ENCODE data around the gene VAPA. TPM values are rescaled to one million over a fixed set of nuclear protein-coding genes. Genes with fewer than 3 reads are reported as not detected.
A peak's percentile ranks its signal among the peaks of the same experiment; 100 is the strongest.

The VAPA gene
- total and polyA plus RNA-seq, 2 donors (not counting 1 experiment from before 2014, with no cell fraction given) = 235 to 420 TPM

GRCh38 chr18:9869715-9870430 lies 43.9 kb upstream of the VAPA start:
- Histone ChIP-seq H3K4me1 (ENCODE audit: control insufficient read depth, extremely low read depth, insufficient read depth, low read length) (peaks cover 12% of the 10 kb centered on the region), H4K20me1 (ENCODE audit: control insufficient read depth, extremely low read depth, insufficient read depth, low read length) (no peaks in the 10 kb centered on the region), H3K27me3 (ENCODE audit: control insufficient read depth, insufficient read depth, low read length) (no peaks in the 10 kb centered on the region), H3K9me3 (ENCODE audit: control insufficient read depth, insufficient read depth, low read depth, low read length) (no peaks in the 10 kb centered on the region), H3K36me3 (ENCODE audit: control insufficient read depth, insufficient read depth, low read length) (no peaks in the 10 kb centered on the region), H3K4me3 (replicated peaks in 1 of 4; ENCODE audit: control extremely low read depth in 1 of 4, insufficient read depth in 1 of 4, low read depth in 3 of 4, low read length in 4 of 4) (no peak overlapping the region), H3K27ac (ENCODE audit: insufficient read depth, low read length) (peak overlapping the region; percentile 73), H2AFZ (ENCODE audit: low read length) (peak overlapping the region; percentile 39), H3K4me2 (ENCODE audit: extremely low read depth, insufficient read depth, low read length) (peak overlapping the region; percentile 23), H3K79me2 (ENCODE audit: control insufficient read depth, insufficient read depth, low read length) (no peaks in the 10 kb centered on the region), H3K9ac (ENCODE audit: insufficient read depth, low read length) (no peak overlapping the region)
- no peak for TF ChIP-seq CTCF (conservative IDR thresholded peaks at IDR 0.05 in 1 of 2, IDR thresholded peaks at IDR 0.05 in 1 of 2; ENCODE audit: low read depth in 1 of 2, low read length in 2 of 2)
- TF ChIP-seq EZH2 (IDR thresholded peaks at IDR 0.05; ENCODE audit: low read length, missing control alignments) = no peak
- peak; percentile 89 to 91 for DNase-seq (ENCODE audit: low read depth in 2 of 2)

GRCh38 chr18:9870431-9871008 lies 43.3 kb upstream of the VAPA start:
- no peaks in the 10 kb centered on the region for H3K36me3 ChIP-seq (ENCODE audit: control insufficient read depth, insufficient read depth, low read length)
- no peaks in the 10 kb centered on the region for H3K79me2 ChIP-seq (ENCODE audit: control insufficient read depth, insufficient read depth, low read length)
- no peaks in the 10 kb centered on the region for H3K9me3 ChIP-seq (ENCODE audit: control insufficient read depth, insufficient read depth, low read depth, low read length)
- H3K4me1 ChIP-seq (ENCODE audit: control insufficient read depth, extremely low read depth, insufficient read depth, low read length) = peaks cover 12% of the 10 kb centered on the region
- TF ChIP-seq CTCF (conservative IDR thresholded peaks at IDR 0.05 in 1 of 2, IDR thresholded peaks at IDR 0.05 in 1 of 2; ENCODE audit: low read depth in 1 of 2, low read length in 2 of 2) (no peak), EZH2 (IDR thresholded peaks at IDR 0.05; ENCODE audit: low read length, missing control alignments) (no peak)
- H2AFZ ChIP-seq (ENCODE audit: low read length) = peak overlapping the region; percentile 49
- no peak overlapping the region for H3K4me3 ChIP-seq (replicated peaks in 1 of 4; ENCODE audit: control extremely low read depth in 1 of 4, insufficient read depth in 1 of 4, low read depth in 3 of 4, low read length in 4 of 4)
- H3K4me2 ChIP-seq (ENCODE audit: extremely low read depth, insufficient read depth, low read length) = peak overlapping the region; percentile 23
- no peaks in the 10 kb centered on the region for H4K20me1 ChIP-seq (ENCODE audit: control insufficient read depth, extremely low read depth, insufficient read depth, low read length)
- DNase-seq (ENCODE audit: low read depth in 2 of 2) = no peak
- no peak overlapping the region for H3K9ac ChIP-seq (ENCODE audit: insufficient read depth, low read length)
- H3K27me3 ChIP-seq (ENCODE audit: control insufficient read depth, insufficient read depth, low read length) = no peaks in the 10 kb centered on the region
- peak overlapping the region; percentile 73 for H3K27ac ChIP-seq (ENCODE audit: insufficient read depth, low read length)

GRCh38 chr18:9871244-9871746 lies 42.5 kb upstream of the VAPA start:
- H3K27ac ChIP-seq (ENCODE audit: insufficient read depth, low read length) = no peak overlapping the region
- H3K27me3 ChIP-seq (ENCODE audit: control insufficient read depth, insufficient read depth, low read length) = no peaks in the 10 kb centered on the region
- H3K36me3 ChIP-seq (ENCODE audit: control insufficient read depth, insufficient read depth, low read length) = no peaks in the 10 kb centered on the region
- no peak for DNase-seq (ENCODE audit: low read depth in 2 of 2)
- no peaks in the 10 kb centered on the region for H4K20me1 ChIP-seq (ENCODE audit: control insufficient read depth, extremely low read depth, insufficient read depth, low read length)
- H3K4me3 ChIP-seq (replicated peaks in 1 of 4; ENCODE audit: control extremely low read depth in 1 of 4, insufficient read depth in 1 of 4, low read depth in 3 of 4, low read length in 4 of 4) = no peak overlapping the region
- H3K4me1 ChIP-seq (ENCODE audit: control insufficient read depth, extremely low read depth, insufficient read depth, low read length) = peaks cover 12% of the 10 kb centered on the region
- no peak overlapping the region for H3K4me2 ChIP-seq (ENCODE audit: extremely low read depth, insufficient read depth, low read length)
- no peak overlapping the region for H3K9ac ChIP-seq (ENCODE audit: insufficient read depth, low read length)
- H3K9me3 ChIP-seq (ENCODE audit: control insufficient read depth, insufficient read depth, low read depth, low read length) = no peaks in the 10 kb centered on the region
- H3K79me2 ChIP-seq (ENCODE audit: control insufficient read depth, insufficient read depth, low read length) = no peaks in the 10 kb centered on the region
- TF ChIP-seq CTCF (conservative IDR thresholded peaks at IDR 0.05 in 1 of 2, IDR thresholded peaks at IDR 0.05 in 1 of 2; ENCODE audit: low read depth in 1 of 2, low read length in 2 of 2) (no peak), EZH2 (IDR thresholded peaks at IDR 0.05; ENCODE audit: low read length, missing control alignments) (no peak)
- H2AFZ ChIP-seq (ENCODE audit: low read length) = no peak overlapping the region
